ENCODE measurements around the gene SLC6A17. TPM values are rescaled to one million over a fixed set of nuclear protein-coding genes. Genes with fewer than 3 reads are reported as not detected.

SLC6A17 gene
- total RNA-seq, 6 experiments from 2014 or later: not detected

- Histone ChIP-seq H3K4me1 (no peaks in the 10 kb centered on the region), H3K9me3 (no peaks in the 10 kb centered on the region), H3K27ac (no peak overlapping the region), H3K27me3 (no peaks in the 10 kb centered on the region), H3K4me3 (no peak overlapping the region), H3K36me3 (no peaks in the 10 kb centered on the region)
- no peak for TF ChIP-seq POLR2A (IDR thresholded peaks at IDR 0.05)
- DNase-seq (no peak), ATAC-seq (peak in 3 of 4 donors; percentile 7 to 44 (median 38))
- intact Hi-C loops (cut with DNase I): no loop called here
- WGBS (ENCODE audit: insufficient coverage, low coverage, low lambda C conversion rate, missing lambda C conversion rate): 43% methylated on average over 3 of the region's 5 CpGs
Measured at GRCh38 chr1:110220324-110220723, 70.0 kb downstream of the SLC6A17 start.

- DNase-seq (no peak), ATAC-seq (no peak)
- H3K36me3 ChIP-seq: no peaks in the 10 kb centered on the region
- no peaks in the 10 kb centered on the region for H3K4me1 ChIP-seq
- H3K9me3 ChIP-seq: no peaks in the 10 kb centered on the region
- no peaks in the 10 kb centered on the region for H3K27me3 ChIP-seq
- intact Hi-C loops (cut with DNase I): no loop called here
- TF ChIP-seq POLR2A (IDR thresholded peaks at IDR 0.05) (no peak), CTCF (IDR thresholded peaks at IDR 0.05) (no peak)
- 100% methylated on average over 1 of the region's 4 CpGs for WGBS (ENCODE audit: insufficient coverage, low coverage, low lambda C conversion rate, missing lambda C conversion rate)
- H3K27ac ChIP-seq: no peak overlapping the region
- no peak overlapping the region for H3K4me3 ChIP-seq
Measured at GRCh38 chr1:110221119-110221518, 70.8 kb downstream of the SLC6A17 start.

GRCh38 chr1:110223127-110223526 lies 72.8 kb downstream of the SLC6A17 start:
- no peaks in the 10 kb centered on the region for H3K27me3 ChIP-seq
- no peak overlapping the region for H3K27ac ChIP-seq
- WGBS (ENCODE audit: insufficient coverage, low coverage, low lambda C conversion rate, missing lambda C conversion rate): 100% methylated on average over 8 of the region's 27 CpGs
- no peak overlapping the region for H3K4me3 ChIP-seq
- H3K36me3 ChIP-seq: no peaks in the 10 kb centered on the region
- TF ChIP-seq POLR2A (IDR thresholded peaks at IDR 0.05): no peak
- no peak for TF ChIP-seq CTCF (IDR thresholded peaks at IDR 0.05)
- no peaks in the 10 kb centered on the region for H3K9me3 ChIP-seq
- no peak for ATAC-seq
- H3K4me1 ChIP-seq: no peaks in the 10 kb centered on the region
- DNase-seq: no peak
- intact Hi-C loops (cut with DNase I): no loop called here

GRCh38 chr1:110223581-110223980 lies 73.3 kb downstream of the SLC6A17 start:
- TF ChIP-seq POLR2A (IDR thresholded peaks at IDR 0.05) (no peak), CTCF (IDR thresholded peaks at IDR 0.05) (no peak)
- DNase-seq (no peak), ATAC-seq (no peak)
- no CpG with 5 or more reads among the region's 17 CpGs for WGBS (ENCODE audit: insufficient coverage, low coverage, low lambda C conversion rate, missing lambda C conversion rate)
- H3K9me3 ChIP-seq: no peaks in the 10 kb centered on the region
- no peak overlapping the region for H3K27ac ChIP-seq
- H3K36me3 ChIP-seq: no peaks in the 10 kb centered on the region
- H3K4me3 ChIP-seq: no peak overlapping the region
- no peaks in the 10 kb centered on the region for H3K4me1 ChIP-seq
- H3K27me3 ChIP-seq: no peaks in the 10 kb centered on the region
- intact Hi-C loops (cut with DNase I): no loop called here

GRCh38 chr1:110224240-110224995 lies 74.1 kb downstream of the SLC6A17 start:
- Histone ChIP-seq H3K9me3 (no peaks in the 10 kb centered on the region), H3K36me3 (no peaks in the 10 kb centered on the region), H3K4me3 (no peak overlapping the region), H3K27me3 (no peaks in the 10 kb centered on the region), H3K4me1 (no peaks in the 10 kb centered on the region), H3K27ac (no peak overlapping the region)
- no peak for ATAC-seq
- no peak for DNase-seq
- WGBS (ENCODE audit: insufficient coverage, low coverage, low lambda C conversion rate, missing lambda C conversion rate): 57% methylated on average over 5 of the region's 8 CpGs
- TF ChIP-seq POLR2A (IDR thresholded peaks at IDR 0.05): no peak
- TF ChIP-seq CTCF (IDR thresholded peaks at IDR 0.05): no peak
- intact Hi-C loops (cut with DNase I): no loop called here

Data from right lobe of liver (tissue), 6 donors.